B cell (primary cell): ENCODE measurements around the gene MOB2.

Experiments
- EZH2 ChIP-seq: IDR thresholded peaks from 2 replicates; pipeline ENCODE4 v1.6.1; 2012; ENCODE audit warnings: borderline replicate concordance, low read depth, mild to moderate bottlenecking, moderate library complexity, low read length; ENCODE audit not compliant: insufficient read depth, poor library complexity, severe bottlenecking
- TF ChIP-seq, protein P1 (sequence below): fragments of 200-600 bp; IDR thresholded peaks from one replicate; pipeline ENCODE4 v1.8.0; 2022; ENCODE audit warnings: antibody characterized with exemption, mild to moderate bottlenecking

DNA sequence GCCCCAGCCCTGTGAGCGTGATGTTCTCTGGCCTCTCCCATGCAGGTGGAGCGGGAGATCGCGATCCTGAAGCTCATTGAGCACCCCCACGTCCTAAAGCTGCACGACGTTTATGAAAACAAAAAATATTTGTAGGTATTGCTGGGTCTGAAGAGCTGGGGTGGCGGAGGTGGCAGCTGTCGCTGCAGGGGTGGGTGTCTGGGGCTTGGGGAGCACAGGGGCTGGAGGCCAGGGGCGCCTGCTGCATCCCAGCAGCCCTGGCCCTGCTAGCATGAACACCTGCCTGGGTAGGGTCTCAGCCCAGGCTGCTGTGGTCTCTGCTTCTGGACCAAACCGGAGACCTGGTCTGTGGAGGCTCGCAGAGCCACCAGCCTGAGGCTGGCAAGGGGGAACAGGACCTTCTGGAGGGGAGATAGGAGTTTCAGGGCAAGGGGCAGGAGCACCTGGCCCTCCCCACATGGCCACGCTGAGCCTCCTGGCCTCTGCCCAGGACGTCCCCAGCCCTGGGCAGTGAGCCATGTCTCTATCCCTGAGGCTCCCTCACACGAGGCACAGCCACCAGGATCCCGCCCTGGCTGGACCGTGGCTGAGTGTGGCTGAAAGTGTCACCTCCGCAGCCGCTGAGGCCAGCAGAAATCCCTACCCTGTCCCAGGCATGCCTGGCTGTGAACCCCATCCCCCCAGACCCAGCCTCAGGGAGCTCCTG lies 48.2 kb downstream of the MOB2 start:
- TF ChIP-seq, protein P1, sequence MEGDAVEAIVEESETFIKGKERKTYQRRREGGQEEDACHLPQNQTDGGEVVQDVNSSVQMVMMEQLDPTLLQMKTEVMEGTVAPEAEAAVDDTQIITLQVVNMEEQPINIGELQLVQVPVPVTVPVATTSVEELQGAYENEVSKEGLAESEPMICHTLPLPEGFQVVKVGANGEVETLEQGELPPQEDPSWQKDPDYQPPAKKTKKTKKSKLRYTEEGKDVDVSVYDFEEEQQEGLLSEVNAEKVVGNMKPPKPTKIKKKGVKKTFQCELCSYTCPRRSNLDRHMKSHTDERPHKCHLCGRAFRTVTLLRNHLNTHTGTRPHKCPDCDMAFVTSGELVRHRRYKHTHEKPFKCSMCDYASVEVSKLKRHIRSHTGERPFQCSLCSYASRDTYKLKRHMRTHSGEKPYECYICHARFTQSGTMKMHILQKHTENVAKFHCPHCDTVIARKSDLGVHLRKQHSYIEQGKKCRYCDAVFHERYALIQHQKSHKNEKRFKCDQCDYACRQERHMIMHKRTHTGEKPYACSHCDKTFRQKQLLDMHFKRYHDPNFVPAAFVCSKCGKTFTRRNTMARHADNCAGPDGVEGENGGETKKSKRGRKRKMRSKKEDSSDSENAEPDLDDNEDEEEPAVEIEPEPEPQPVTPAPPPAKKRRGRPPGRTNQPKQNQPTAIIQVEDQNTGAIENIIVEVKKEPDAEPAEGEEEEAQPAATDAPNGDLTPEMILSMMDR, result no peak
- no peak for TF ChIP-seq EZH2
